Pericardium fibroblast (primary cell): ENCODE measurements around the gene UBAP1L. TPM values are rescaled to one million over a fixed set of nuclear protein-coding genes. Genes with fewer than 3 reads are reported as not detected.

Experiments used
- total RNA-seq: library from RNA; depleted of rRNA; stranded (reverse); fragments of >200 nt; gene quantifications from 2 replicates; pipeline ENCODE4 v1.2.3, GENCODE V29; 2015

Gene UBAP1L
- 0.34 and 0.35 TPM in 2 replicates for total RNA-seq

GRCh38 chr15:65115086-65115485 is at the start of gene UBAP1L:
Gene UBAP1L (minus strand): TSS chr15:65115200. CDS start chr15:65106215, 8,985 bp downstream.

GRCh38 chr15:65133548-65134200 is 18.7 kb upstream of the UBAP1L start, which contains the start of gene PDCD7:
Gene PDCD7 (minus strand): TSS chr15:65133808. CDS start chr15:65133781, 27 bp downstream.

GRCh38 chr15:65076486-65077290 is 38.3 kb downstream of the UBAP1L start, which contains the start of gene KBTBD13:
Gene KBTBD13 (plus strand): TSS chr15:65076746. CDS start chr15:65076816, 70 bp downstream.

GRCh38 chr15:65067645-65068402 is 47.2 kb downstream of the UBAP1L start, which contains the start of gene RASL12:
Gene RASL12 (minus strand): TSS chr15:65067991. CDS start chr15:65067835, 156 bp downstream.

GRCh38 chr15:65044724-65045481 is 70.1 kb downstream of the UBAP1L start, which contains the start of gene SLC51B:
Gene SLC51B (plus strand): TSS chr15:65045387. CDS start chr15:65050005, 4,618 bp downstream.

Other genes with a start within 250 kb of the UBAP1L start
- gene ANKDD1A, start 203.3 kb downstream of the UBAP1L start, total RNA-seq: 2.0 and 11.7 TPM in 2 replicates
- gene SPG21, start 125.3 kb downstream of the UBAP1L start, total RNA-seq: 86.4 and 95.7 TPM in 2 replicates
- gene MTFMT, start 85.6 kb downstream of the UBAP1L start, total RNA-seq: 17.2 and 26.0 TPM in 2 replicates
- gene SLC51B, start 69.8 kb downstream of the UBAP1L start, total RNA-seq: not detected in 2 replicates
- 2.2 and 4.7 TPM in 2 replicates for gene RASL12, start 47.2 kb downstream of the UBAP1L start, total RNA-seq
- gene KBTBD13, start 38.5 kb downstream of the UBAP1L start, total RNA-seq: not detected in 2 replicates
- gene PDCD7, start 18.6 kb upstream of the UBAP1L start, total RNA-seq: 20.2 and 20.8 TPM in 2 replicates
- 20.2 and 31.9 TPM in 2 replicates for gene CLPX, start 70.1 kb upstream of the UBAP1L start, total RNA-seq
- gene CILP, start 96.3 kb upstream of the UBAP1L start, total RNA-seq: 0.93 and 2.8 TPM in 2 replicates
- 5.2 and 7.8 TPM in 2 replicates for gene PARP16, start 171.7 kb upstream of the UBAP1L start, total RNA-seq
- gene RNU5A-1, start 180.9 kb upstream of the UBAP1L start, total RNA-seq: not detected in 2 replicates
- not detected in 2 replicates for gene RNU5B-1, start 189.5 kb upstream of the UBAP1L start, total RNA-seq